Measurements from ENCODE around the gene DDR1.

DDR1 gene

DNA sequence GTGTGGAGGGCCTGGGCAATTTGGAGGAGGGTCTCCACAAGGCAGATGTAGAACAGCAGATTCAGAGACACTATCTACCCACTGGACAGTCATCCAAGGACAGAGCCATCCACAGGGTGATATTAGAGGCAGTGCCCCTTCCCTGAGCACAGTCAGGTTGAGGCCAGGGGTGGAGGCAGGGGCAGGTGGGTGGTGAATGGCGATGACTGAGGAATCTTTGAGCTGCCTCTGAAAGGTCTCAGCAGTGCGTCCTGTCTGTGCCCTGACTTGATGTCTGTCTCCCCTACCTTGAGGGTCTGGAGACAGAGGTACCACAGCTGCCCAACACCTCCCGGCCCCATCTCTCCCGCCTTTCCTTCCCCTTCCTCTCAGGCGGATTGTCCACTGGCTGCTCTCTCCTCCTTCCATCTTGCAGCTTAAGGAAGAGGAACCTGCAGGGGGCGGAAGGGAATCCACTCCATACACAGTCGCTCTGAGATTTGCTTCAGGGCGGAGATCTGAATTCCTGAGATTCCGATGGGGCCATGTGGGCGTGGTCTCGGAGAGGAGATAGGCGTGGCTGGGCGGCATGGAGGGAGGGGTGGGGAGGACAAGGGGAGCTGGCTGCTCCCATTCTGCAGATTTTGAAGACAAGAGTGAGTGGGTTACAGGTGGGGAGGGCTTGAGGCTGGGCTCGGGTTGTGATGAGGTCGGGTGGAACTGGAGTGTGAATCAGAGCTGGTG lies 58.2 kb downstream of the DDR1 start:
- FAIRE-seq = peak; percentile 94
- DNase-seq (ENCODE audit: insufficient read length, low spot score) = peak; percentile 93

DNA sequence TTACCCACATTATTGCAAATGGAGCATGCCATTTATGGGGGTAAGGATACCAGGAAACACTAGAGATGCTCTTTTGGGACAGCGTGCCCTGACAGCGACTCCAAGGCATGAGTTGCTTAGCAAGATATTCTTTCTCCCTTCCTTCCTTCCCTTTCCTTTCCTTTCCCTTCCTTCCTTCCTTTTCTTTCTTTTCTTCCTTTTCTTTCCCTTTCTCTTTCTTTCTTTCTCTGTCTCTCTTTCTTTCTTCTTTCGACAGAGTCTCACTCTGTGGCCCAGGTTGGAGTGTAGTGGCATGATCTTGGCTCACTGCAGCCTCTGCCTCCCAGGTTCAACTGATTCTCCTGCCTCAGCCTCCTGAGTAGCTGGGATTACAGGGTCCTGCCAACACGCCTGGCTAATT lies 59.7 kb downstream of the DDR1 start:
- DNase-seq (ENCODE audit: insufficient read length, low spot score) = no peak
- FAIRE-seq = no peak

DNA sequence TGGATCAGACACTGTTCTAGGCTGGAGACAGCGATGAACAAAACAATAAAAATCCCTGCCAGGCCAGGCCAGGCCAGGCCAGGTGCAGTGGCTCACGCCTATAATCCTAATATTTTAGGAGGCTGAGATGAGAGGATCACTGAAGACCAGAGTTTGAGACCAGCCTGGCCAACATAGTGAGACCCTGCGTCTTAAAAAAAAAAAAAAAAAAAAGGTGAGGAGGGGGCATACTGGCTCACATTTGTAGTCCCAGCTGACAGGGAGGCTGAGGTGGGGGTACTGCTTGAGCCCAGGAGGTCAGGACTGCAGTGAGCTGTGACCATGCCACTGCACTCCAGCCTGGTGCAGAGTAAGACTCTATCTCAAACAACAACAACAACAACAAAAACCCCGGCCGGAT lies 61.0 kb downstream of the DDR1 start:
- DNase-seq (ENCODE audit: insufficient read length, low spot score) (no peak), FAIRE-seq (no peak)

DNA sequence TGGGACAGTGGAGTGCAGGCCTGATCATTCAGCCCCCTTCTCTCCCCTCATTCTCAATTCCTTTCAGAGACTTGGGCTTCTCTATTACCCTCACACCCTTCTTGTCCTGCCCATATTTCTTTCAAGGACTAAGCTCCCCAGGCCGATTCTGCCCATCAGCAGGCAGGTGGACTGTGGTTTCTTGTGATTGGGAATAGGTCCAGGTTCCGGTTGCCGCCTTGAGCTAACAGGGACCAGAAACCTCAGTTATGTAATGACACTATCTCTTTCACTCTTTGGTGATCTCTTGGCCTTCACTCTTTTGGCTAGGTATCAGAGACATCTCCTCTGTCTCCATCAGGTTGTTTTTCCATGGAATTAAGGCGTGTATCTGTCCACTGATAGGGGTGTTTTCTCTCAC lies 62.9 kb downstream of the DDR1 start:
- no peak for FAIRE-seq
- DNase-seq (ENCODE audit: insufficient read length, low spot score) = no peak

DNA sequence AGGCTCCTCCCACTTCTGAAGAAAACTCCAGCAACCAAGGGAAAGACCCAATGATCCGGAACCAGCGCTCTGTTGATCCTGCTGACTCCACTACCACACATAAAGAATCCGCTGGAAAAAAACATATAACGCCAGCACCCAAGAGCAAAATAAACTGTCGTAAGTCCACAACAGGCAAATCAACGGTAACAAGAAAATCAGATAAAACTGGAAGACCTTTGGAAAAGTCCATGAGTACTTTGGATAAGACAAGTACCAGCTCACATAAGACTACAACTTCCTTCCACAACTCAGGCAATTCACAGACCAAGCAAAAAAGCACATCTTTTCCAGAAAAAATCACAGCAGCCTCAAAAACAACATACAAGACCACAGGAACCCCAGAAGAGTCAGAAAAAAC lies 64.5 kb downstream of the DDR1 start:
- no peak for FAIRE-seq

More for the DNA sequence above, 64.5 kb downstream of the DDR1 start:
- DNase-seq (ENCODE audit: insufficient read length, low spot score) = no peak
